ENCODE results near the gene CACNA1G. TPM values are rescaled to one million over a fixed set of nuclear protein-coding genes. Genes with fewer than 3 reads are reported as not detected.

The CACNA1G gene
- total and polyA plus RNA-seq, 4 donors, result under 0.01 to 0.14 (median 0.01) TPM; not detected in 1

DNA sequence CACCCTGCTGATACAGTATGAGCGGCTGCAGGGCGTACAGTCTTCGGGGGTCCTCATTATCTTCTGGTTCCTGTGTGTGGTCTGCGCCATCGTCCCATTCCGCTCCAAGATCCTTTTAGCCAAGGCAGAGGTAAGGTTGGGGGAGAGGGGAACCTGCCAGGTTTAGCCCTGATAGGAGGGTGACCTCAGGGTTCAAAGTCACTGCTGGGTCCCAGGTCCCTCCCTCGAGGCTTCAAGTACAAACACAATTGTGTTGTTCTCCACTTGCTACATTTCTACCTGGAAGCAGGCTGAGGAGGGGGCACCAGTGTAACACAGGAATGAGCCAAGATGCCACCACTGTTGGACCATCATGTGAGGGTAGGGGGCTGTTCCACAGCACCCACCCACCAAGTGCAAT, 96.5 kb downstream of the CACNA1G start:
- Histone ChIP-seq H3K4me1 (ENCODE audit: control insufficient read depth in 4 of 4, insufficient read depth in 4 of 4, low read length in 3 of 4) (peaks cover 17 to 43% (median 31%) of the 10 kb centered on the region in 4 donors), H3K4me3 (ENCODE audit: low read depth in 1 of 3, low read length in 3 of 3) (no peak overlapping the region), H3K27ac (ENCODE audit: low read depth in 1 of 2, low read length in 2 of 2) (peak overlapping the region in 1 of 2 donors; percentile 42), H3K36me3 (ENCODE audit: control insufficient read depth in 4 of 4, insufficient read depth in 3 of 4, low read depth in 1 of 4, low read length in 3 of 4) (peaks cover 0 to 6% (median under 1%) of the 10 kb centered on the region in 4 donors), H3K9ac (ENCODE audit: low read depth in 1 of 2, low read length in 2 of 2) (no peak overlapping the region), H3K9me3 (ENCODE audit: control insufficient read depth in 4 of 4, low read length in 3 of 4) (no peaks in the 10 kb centered on the region), H3K27me3 (ENCODE audit: control insufficient read depth in 4 of 4, insufficient read depth in 4 of 4, low read length in 3 of 4) (no peaks in the 10 kb centered on the region)
- DNase-seq (ENCODE audit: low spot score), result no peak
- TF ChIP-seq HNF4A (conservative IDR thresholded peaks at IDR 0.05), result peak; percentile 55 to 56
- no peak for TF ChIP-seq TAF1 (conservative IDR thresholded peaks at IDR 0.05)
- 84% methylated on average over 7 of the region's 7 CpGs for WGBS

DNA sequence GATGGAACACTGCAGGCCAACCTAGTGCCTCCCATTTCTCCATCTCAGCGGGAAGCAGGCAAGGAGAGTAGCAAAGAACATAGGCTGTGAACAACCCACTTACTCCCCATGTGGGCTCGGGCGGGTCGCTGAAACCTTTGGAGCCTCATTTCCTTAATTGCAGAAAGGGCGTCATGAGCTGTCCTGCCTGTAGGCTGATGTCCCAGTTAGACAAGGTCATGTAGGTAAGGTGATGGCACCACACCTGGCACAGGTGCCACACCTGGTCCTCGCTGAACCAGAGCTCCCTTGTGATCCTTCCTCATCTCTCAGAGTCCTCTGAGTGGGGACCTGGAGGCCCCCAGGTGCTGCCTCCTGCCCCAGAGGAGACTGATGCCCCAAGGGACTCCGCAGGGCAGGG, 97.1 kb downstream of the CACNA1G start:
- H3K9me3 ChIP-seq (ENCODE audit: control insufficient read depth in 4 of 4, low read length in 3 of 4), result no peaks in the 10 kb centered on the region
- H3K36me3 ChIP-seq (ENCODE audit: control insufficient read depth in 4 of 4, insufficient read depth in 3 of 4, low read depth in 1 of 4, low read length in 3 of 4), result peaks cover 0 to 6% (median under 1%) of the 10 kb centered on the region in 4 donors
- no peak overlapping the region for H3K27ac ChIP-seq (ENCODE audit: low read depth in 1 of 2, low read length in 2 of 2)
- no peak for DNase-seq (ENCODE audit: low spot score)
- no peaks in the 10 kb centered on the region for H3K27me3 ChIP-seq (ENCODE audit: control insufficient read depth in 4 of 4, insufficient read depth in 4 of 4, low read length in 3 of 4)
- peaks cover 20 to 48% (median 34%) of the 10 kb centered on the region in 4 donors for H3K4me1 ChIP-seq (ENCODE audit: control insufficient read depth in 4 of 4, insufficient read depth in 4 of 4, low read length in 3 of 4)
- WGBS, result 86% methylated on average over 7 of the region's 7 CpGs
- no peak overlapping the region for H3K9ac ChIP-seq (ENCODE audit: low read depth in 1 of 2, low read length in 2 of 2)
- H3K4me3 ChIP-seq (ENCODE audit: low read depth in 1 of 3, low read length in 3 of 3), result no peak overlapping the region
- TF ChIP-seq, protein P1, sequence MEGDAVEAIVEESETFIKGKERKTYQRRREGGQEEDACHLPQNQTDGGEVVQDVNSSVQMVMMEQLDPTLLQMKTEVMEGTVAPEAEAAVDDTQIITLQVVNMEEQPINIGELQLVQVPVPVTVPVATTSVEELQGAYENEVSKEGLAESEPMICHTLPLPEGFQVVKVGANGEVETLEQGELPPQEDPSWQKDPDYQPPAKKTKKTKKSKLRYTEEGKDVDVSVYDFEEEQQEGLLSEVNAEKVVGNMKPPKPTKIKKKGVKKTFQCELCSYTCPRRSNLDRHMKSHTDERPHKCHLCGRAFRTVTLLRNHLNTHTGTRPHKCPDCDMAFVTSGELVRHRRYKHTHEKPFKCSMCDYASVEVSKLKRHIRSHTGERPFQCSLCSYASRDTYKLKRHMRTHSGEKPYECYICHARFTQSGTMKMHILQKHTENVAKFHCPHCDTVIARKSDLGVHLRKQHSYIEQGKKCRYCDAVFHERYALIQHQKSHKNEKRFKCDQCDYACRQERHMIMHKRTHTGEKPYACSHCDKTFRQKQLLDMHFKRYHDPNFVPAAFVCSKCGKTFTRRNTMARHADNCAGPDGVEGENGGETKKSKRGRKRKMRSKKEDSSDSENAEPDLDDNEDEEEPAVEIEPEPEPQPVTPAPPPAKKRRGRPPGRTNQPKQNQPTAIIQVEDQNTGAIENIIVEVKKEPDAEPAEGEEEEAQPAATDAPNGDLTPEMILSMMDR (IDR thresholded peaks at IDR 0.05; ENCODE audit: low read depth, low read length, missing input control), result no peak
- no peak for TF ChIP-seq RAD21 (IDR thresholded peaks at IDR 0.05)
- no peak for TF ChIP-seq FOXA2 (IDR thresholded peaks at IDR 0.05)
- TF ChIP-seq, protein P2, sequence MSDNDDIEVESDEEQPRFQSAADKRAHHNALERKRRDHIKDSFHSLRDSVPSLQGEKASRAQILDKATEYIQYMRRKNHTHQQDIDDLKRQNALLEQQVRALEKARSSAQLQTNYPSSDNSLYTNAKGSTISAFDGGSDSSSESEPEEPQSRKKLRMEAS (IDR thresholded peaks at IDR 0.05), result no peak
- no peak for TF ChIP-seq NR2F2 (IDR thresholded peaks at IDR 0.05)
- no peak for TF ChIP-seq HNF4G (IDR thresholded peaks at IDR 0.05)
- TF ChIP-seq FOXA1 (IDR thresholded peaks at IDR 0.05), result no peak
- TF ChIP-seq, protein P3, sequence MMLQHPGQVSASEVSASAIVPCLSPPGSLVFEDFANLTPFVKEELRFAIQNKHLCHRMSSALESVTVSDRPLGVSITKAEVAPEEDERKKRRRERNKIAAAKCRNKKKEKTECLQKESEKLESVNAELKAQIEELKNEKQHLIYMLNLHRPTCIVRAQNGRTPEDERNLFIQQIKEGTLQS (IDR thresholded peaks at IDR 0.05), result no peak
- no peak for TF ChIP-seq HNF4A (conservative IDR thresholded peaks at IDR 0.05)
- TF ChIP-seq, protein P4, sequence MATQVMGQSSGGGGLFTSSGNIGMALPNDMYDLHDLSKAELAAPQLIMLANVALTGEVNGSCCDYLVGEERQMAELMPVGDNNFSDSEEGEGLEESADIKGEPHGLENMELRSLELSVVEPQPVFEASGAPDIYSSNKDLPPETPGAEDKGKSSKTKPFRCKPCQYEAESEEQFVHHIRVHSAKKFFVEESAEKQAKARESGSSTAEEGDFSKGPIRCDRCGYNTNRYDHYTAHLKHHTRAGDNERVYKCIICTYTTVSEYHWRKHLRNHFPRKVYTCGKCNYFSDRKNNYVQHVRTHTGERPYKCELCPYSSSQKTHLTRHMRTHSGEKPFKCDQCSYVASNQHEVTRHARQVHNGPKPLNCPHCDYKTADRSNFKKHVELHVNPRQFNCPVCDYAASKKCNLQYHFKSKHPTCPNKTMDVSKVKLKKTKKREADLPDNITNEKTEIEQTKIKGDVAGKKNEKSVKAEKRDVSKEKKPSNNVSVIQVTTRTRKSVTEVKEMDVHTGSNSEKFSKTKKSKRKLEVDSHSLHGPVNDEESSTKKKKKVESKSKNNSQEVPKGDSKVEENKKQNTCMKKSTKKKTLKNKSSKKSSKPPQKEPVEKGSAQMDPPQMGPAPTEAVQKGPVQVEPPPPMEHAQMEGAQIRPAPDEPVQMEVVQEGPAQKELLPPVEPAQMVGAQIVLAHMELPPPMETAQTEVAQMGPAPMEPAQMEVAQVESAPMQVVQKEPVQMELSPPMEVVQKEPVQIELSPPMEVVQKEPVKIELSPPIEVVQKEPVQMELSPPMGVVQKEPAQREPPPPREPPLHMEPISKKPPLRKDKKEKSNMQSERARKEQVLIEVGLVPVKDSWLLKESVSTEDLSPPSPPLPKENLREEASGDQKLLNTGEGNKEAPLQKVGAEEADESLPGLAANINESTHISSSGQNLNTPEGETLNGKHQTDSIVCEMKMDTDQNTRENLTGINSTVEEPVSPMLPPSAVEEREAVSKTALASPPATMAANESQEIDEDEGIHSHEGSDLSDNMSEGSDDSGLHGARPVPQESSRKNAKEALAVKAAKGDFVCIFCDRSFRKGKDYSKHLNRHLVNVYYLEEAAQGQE (IDR thresholded peaks at IDR 0.05), result no peak
- no peak for TF ChIP-seq EGR1 (IDR thresholded peaks at IDR 0.05; ENCODE audit: low read depth in 2 of 2)
- no peak for TF ChIP-seq GABPA (IDR thresholded peaks at IDR 0.05 in 1 of 2, conservative IDR thresholded peaks at IDR 0.05 in 1 of 2)
- no peak for TF ChIP-seq SP1 (IDR thresholded peaks at IDR 0.05)
- TF ChIP-seq RXRA (IDR thresholded peaks at IDR 0.05), result no peak
- no peak for TF ChIP-seq JUND (IDR thresholded peaks at IDR 0.05)
- no peak for TF ChIP-seq YY1 (IDR thresholded peaks at IDR 0.05)
- no peak for TF ChIP-seq TAF1 (conservative IDR thresholded peaks at IDR 0.05)
- TF ChIP-seq, protein P5, sequence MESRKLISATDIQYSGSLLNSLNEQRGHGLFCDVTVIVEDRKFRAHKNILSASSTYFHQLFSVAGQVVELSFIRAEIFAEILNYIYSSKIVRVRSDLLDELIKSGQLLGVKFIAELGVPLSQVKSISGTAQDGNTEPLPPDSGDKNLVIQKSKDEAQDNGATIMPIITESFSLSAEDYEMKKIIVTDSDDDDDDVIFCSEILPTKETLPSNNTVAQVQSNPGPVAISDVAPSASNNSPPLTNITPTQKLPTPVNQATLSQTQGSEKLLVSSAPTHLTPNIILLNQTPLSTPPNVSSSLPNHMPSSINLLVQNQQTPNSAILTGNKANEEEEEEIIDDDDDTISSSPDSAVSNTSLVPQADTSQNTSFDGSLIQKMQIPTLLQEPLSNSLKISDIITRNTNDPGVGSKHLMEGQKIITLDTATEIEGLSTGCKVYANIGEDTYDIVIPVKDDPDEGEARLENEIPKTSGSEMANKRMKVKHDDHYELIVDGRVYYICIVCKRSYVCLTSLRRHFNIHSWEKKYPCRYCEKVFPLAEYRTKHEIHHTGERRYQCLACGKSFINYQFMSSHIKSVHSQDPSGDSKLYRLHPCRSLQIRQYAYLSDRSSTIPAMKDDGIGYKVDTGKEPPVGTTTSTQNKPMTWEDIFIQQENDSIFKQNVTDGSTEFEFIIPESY (IDR thresholded peaks at IDR 0.05), result no peak

Measured in liver (tissue), 9 donors.